ENCODE results near the gene STK33. TPM values are rescaled to one million over a fixed set of nuclear protein-coding genes. Genes with fewer than 3 reads are reported as not detected.

Gene STK33
- total and polyA plus RNA-seq, 2 experiments from 2014 or later, result 18.0 to 21.5 TPM

- H3K27me3 ChIP-seq, result no peaks in the 10 kb centered on the region
- TF ChIP-seq, protein P1, sequence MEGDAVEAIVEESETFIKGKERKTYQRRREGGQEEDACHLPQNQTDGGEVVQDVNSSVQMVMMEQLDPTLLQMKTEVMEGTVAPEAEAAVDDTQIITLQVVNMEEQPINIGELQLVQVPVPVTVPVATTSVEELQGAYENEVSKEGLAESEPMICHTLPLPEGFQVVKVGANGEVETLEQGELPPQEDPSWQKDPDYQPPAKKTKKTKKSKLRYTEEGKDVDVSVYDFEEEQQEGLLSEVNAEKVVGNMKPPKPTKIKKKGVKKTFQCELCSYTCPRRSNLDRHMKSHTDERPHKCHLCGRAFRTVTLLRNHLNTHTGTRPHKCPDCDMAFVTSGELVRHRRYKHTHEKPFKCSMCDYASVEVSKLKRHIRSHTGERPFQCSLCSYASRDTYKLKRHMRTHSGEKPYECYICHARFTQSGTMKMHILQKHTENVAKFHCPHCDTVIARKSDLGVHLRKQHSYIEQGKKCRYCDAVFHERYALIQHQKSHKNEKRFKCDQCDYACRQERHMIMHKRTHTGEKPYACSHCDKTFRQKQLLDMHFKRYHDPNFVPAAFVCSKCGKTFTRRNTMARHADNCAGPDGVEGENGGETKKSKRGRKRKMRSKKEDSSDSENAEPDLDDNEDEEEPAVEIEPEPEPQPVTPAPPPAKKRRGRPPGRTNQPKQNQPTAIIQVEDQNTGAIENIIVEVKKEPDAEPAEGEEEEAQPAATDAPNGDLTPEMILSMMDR (IDR thresholded peaks at IDR 0.05; ENCODE audit: low read depth, low read length), result no peak
- no peaks in the 10 kb centered on the region for H3K36me3 ChIP-seq
- H3K9me3 ChIP-seq (ENCODE audit: low read depth), result no peaks in the 10 kb centered on the region
- no peaks in the 10 kb centered on the region for H3K4me1 ChIP-seq (ENCODE audit: low read depth)
- no peak for DNase-seq (ENCODE audit: low read depth in 1 of 2, low spot score in 1 of 2)
- no peak overlapping the region for H3K27ac ChIP-seq
- no peak overlapping the region for H3K4me3 ChIP-seq
These were observed 92.2 kb downstream of the STK33 start for GRCh38 chr11:8501836-8502235.

GRCh38 chr11:8488395-8488794 lies 105.6 kb downstream of the STK33 start:
- no peak for DNase-seq (ENCODE audit: low read depth in 1 of 2, low spot score in 1 of 2)
- Histone ChIP-seq H3K9me3 (ENCODE audit: low read depth) (no peaks in the 10 kb centered on the region), H3K36me3 (no peaks in the 10 kb centered on the region), H3K4me3 (no peak overlapping the region), H3K27me3 (no peaks in the 10 kb centered on the region), H3K27ac (no peak overlapping the region), H3K4me1 (ENCODE audit: low read depth) (no peaks in the 10 kb centered on the region)
- TF ChIP-seq, protein P1 (IDR thresholded peaks at IDR 0.05; ENCODE audit: low read depth, low read length), result no peak

DNA sequence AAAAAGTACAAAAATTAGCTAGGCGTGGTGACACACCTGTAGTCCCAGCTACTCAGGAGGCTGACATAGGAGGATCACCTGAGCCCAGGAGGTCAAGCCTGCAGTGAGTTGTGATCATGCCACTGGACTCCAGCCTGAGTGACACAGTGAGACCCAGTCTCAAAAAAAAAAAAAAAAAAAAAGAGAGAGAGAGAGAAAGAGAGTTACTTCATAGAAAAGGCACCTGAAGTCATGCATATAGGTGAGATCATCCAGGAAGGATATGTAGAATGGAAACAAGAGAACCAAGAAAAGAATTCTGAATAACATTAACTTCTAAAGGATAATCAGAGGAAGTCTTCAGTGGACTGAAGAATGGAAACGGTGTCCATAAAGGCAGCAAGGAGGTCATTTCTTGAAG lies 106.8 kb downstream of the STK33 start:
- DNase-seq (ENCODE audit: low read depth in 1 of 2, low spot score in 1 of 2), result no peak
- no peaks in the 10 kb centered on the region for H3K36me3 ChIP-seq
- no peak overlapping the region for H3K27ac ChIP-seq
- H3K4me3 ChIP-seq, result no peak overlapping the region
- TF ChIP-seq, protein P1 (IDR thresholded peaks at IDR 0.05; ENCODE audit: low read depth, low read length), result no peak
- no peaks in the 10 kb centered on the region for H3K27me3 ChIP-seq
- no peaks in the 10 kb centered on the region for H3K4me1 ChIP-seq (ENCODE audit: low read depth)
- H3K9me3 ChIP-seq (ENCODE audit: low read depth), result no peaks in the 10 kb centered on the region

DNA sequence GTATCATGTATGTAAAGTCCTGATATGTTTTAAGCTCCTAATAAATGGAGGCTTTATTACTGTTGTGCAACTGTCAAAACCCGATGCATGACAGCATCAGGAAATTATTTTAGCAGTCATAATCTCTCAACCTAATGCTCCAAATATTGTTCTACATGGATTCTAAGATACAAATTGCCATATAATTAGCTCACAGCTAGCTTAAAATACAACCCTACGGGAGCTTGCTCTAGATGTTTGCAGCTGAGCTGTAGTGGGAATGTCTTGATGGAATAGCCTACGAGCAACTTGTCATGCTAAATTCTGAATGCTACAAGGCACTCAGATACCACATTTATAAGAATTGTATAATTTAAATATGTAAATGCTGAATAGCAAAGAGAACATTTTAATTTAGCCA lies 109.8 kb downstream of the STK33 start:
- Histone ChIP-seq H3K4me3 (no peak overlapping the region), H3K9me3 (ENCODE audit: low read depth) (no peaks in the 10 kb centered on the region), H3K27ac (no peak overlapping the region), H3K27me3 (no peaks in the 10 kb centered on the region), H3K36me3 (no peaks in the 10 kb centered on the region), H3K4me1 (ENCODE audit: low read depth) (no peaks in the 10 kb centered on the region)
- DNase-seq (ENCODE audit: low read depth in 1 of 2, low spot score in 1 of 2), result no peak
- TF ChIP-seq, protein P1 (IDR thresholded peaks at IDR 0.05; ENCODE audit: low read depth, low read length), result no peak

DNA sequence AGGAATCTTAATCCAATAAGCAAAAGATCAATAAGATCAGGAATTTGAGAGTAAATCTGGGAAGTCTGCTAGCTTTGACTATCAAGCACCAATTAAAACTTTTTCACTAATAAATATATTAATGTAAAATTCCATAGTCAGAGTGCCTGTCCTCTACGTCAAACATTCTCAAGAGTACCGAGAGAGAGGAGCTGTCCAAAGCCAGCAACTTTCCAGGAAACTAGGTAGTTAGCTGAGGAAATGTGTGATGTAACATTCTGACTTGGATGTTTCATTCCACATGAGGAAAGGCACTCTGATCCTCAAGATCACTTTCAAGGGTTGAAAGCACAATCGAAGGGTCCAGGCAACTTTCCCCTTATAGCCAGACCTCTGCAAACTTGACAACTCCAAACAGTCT lies 113.2 kb downstream of the STK33 start:
- TF ChIP-seq, protein P1 (IDR thresholded peaks at IDR 0.05; ENCODE audit: low read depth, low read length), result no peak
- no peak overlapping the region for H3K27ac ChIP-seq
- H3K4me3 ChIP-seq, result no peak overlapping the region
- H3K9me3 ChIP-seq (ENCODE audit: low read depth), result no peaks in the 10 kb centered on the region
- H3K36me3 ChIP-seq, result no peaks in the 10 kb centered on the region
- no peaks in the 10 kb centered on the region for H3K27me3 ChIP-seq
- no peaks in the 10 kb centered on the region for H3K4me1 ChIP-seq (ENCODE audit: low read depth)
- no peak for DNase-seq (ENCODE audit: low read depth in 1 of 2, low spot score in 1 of 2)

GRCh38 chr11:8477680-8478079 lies 116.3 kb downstream of the STK33 start:
- H3K27ac ChIP-seq, result no peak overlapping the region
- TF ChIP-seq, protein P1 (IDR thresholded peaks at IDR 0.05; ENCODE audit: low read depth, low read length), result no peak

More at GRCh38 chr11:8477680-8478079, 116.3 kb downstream of the STK33 start:
- Histone ChIP-seq H3K4me3 (no peak overlapping the region), H3K9me3 (ENCODE audit: low read depth) (no peaks in the 10 kb centered on the region), H3K27me3 (no peaks in the 10 kb centered on the region), H3K4me1 (ENCODE audit: low read depth) (no peaks in the 10 kb centered on the region), H3K36me3 (no peaks in the 10 kb centered on the region)
- no peak for DNase-seq (ENCODE audit: low read depth in 1 of 2, low spot score in 1 of 2)
